ENCODE measurements around the gene DEPDC5.

DNA sequence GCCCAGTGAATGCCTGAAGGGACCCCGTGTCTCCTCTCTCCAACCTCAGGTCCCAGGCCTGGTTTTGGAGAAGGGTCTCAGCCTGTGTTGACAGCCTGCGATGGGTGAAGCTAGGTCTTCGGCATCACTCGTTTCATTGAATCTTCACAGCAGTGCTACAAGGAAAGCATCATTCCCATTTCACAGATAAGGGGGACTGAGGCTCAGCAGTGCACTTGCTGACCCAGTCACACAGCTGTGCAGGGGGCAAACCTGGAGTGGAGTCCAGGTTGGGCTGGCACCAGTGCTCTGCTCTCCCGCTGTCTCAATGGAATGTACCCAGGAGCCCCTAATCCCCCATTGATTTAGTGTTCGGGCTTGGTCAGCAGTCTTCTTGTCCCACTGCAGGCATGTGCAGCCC lies 179.6 kb downstream of the DEPDC5 start:
- no peak for TF ChIP-seq POLR2AphosphoS5 (IDR thresholded peaks at IDR 0.05)
- no peak for TF ChIP-seq POLR2A (IDR thresholded peaks at IDR 0.05)
- TF ChIP-seq EP300 (IDR thresholded peaks at IDR 0.05), result no peak

Data from sigmoid colon (tissue), 4 donors.